Activated effector memory CD4-positive, alpha-beta T cell treated with Interleukin-2 at 50 U/mL for 16 hours (primary cell): ENCODE results near the gene NUP35.

Experiments used
- DNase-seq: peaks from one replicate; pipeline ENCODE4 v3.0.0-alpha.2; 2020

Gene NUP35

GRCh38 chr2:183124222-183124956 lies at the start of gene NUP35:
Gene NUP35, plus strand, starts transcription at chr2:183124443. Its CDS starts 15 bp downstream, at chr2:183124458.
- peak; percentile 76 for DNase-seq

- no peak for DNase-seq
Measured at GRCh38 chr2:183078163-183078463, 46.1 kb upstream of the NUP35 start.

- DNase-seq: peak; percentile 66
Measured at GRCh38 chr2:183078464-183079138, 45.6 kb upstream of the NUP35 start, which contains the start of gene DUSP19. Gene DUSP19, plus strand, starts transcription at chr2:183078747. Its CDS starts 187 bp downstream, at chr2:183078934.

GRCh38 chr2:183079139-183079775 lies 45.0 kb upstream of the NUP35 start:
- no peak for DNase-seq

GRCh38 chr2:183081911-183082310 lies 42.3 kb upstream of the NUP35 start:
- DNase-seq: no peak

GRCh38 chr2:183088061-183088460 lies 36.2 kb upstream of the NUP35 start:
- no peak for DNase-seq

- no peak for DNase-seq
Measured at GRCh38 chr2:183089192-183089851, 34.9 kb upstream of the NUP35 start.

GRCh38 chr2:183091318-183091953 lies 32.8 kb upstream of the NUP35 start:
- no peak for DNase-seq

- no peak for DNase-seq
Measured at GRCh38 chr2:183091954-183092345, 32.3 kb upstream of the NUP35 start.

GRCh38 chr2:183093857-183094657 lies 30.2 kb upstream of the NUP35 start:
- DNase-seq: no peak

GRCh38 chr2:183105402-183106134 lies 18.7 kb upstream of the NUP35 start:
- no peak for DNase-seq

- no peak for DNase-seq
Measured at GRCh38 chr2:183112577-183112976, 11.7 kb upstream of the NUP35 start.

- no peak for DNase-seq
Measured at GRCh38 chr2:183113630-183114029, 10.6 kb upstream of the NUP35 start.

- no peak for DNase-seq
Measured at GRCh38 chr2:183117226-183117625, 7.0 kb upstream of the NUP35 start.

- DNase-seq: no peak
Measured at GRCh38 chr2:183123117-183123958, 905 bp upstream of the NUP35 start.

- no peak for DNase-seq
Measured at GRCh38 chr2:183123959-183124221, 353 bp upstream of the NUP35 start.

- no peak for DNase-seq
Measured at GRCh38 chr2:183124957-183125255, 663 bp downstream of the NUP35 start.

GRCh38 chr2:183125659-183126341 lies 1.6 kb downstream of the NUP35 start:
- no peak for DNase-seq

GRCh38 chr2:183126635-183127034 lies 2.4 kb downstream of the NUP35 start:
- DNase-seq: no peak

- no peak for DNase-seq
Measured at GRCh38 chr2:183134016-183134415, 9.8 kb downstream of the NUP35 start.
